Measurements from ENCODE around the gene SYNE2.
"Not testable (repeated sequence)": the region's sequence is repeated elsewhere in the genome, so short reads cannot be mapped to it uniquely, and the experiment has no call there.

Gene SYNE2

GRCh38 chr14:64012720-64013119 lies 159.9 kb downstream of the SYNE2 start:
- Histone ChIP-seq H4K20me1 (ENCODE audit: insufficient read depth) (no peaks in the 10 kb centered on the region), H2AFZ (ENCODE audit: low read depth) (no peak overlapping the region), H3K4me2 (no peak overlapping the region), H3K27ac (no peak overlapping the region), H3K36me3 (ENCODE audit: insufficient read depth) (no peaks in the 10 kb centered on the region), H3K79me2 (ENCODE audit: insufficient read depth, low read depth) (no peaks in the 10 kb centered on the region), H3K9ac (no peak overlapping the region), H3K27me3 (ENCODE audit: insufficient read depth, low read depth) (no peaks in the 10 kb centered on the region), H3K4me3 (IDR thresholded peaks at IDR 0.05; ENCODE audit: insufficient read depth, low read depth, low read length) (no peak overlapping the region), H3K4me1 (ENCODE audit: low read depth, poor library complexity, severe bottlenecking) (no peaks in the 10 kb centered on the region)
- no peak for TF ChIP-seq CTCF (conservative IDR thresholded peaks at IDR 0.05; ENCODE audit: low read depth, low read length)

GRCh38 chr14:64025479-64025878 lies 172.7 kb downstream of the SYNE2 start:
- no peaks in the 10 kb centered on the region for H3K4me1 ChIP-seq (ENCODE audit: low read depth, poor library complexity, severe bottlenecking)
- H3K27ac ChIP-seq = no peak overlapping the region
- H3K4me3 ChIP-seq (IDR thresholded peaks at IDR 0.05; ENCODE audit: insufficient read depth, low read depth, low read length) = no peak overlapping the region
- no peaks in the 10 kb centered on the region for H3K36me3 ChIP-seq (ENCODE audit: insufficient read depth)
- no peak overlapping the region for H3K4me2 ChIP-seq
- no peak overlapping the region for H3K9ac ChIP-seq
- no peaks in the 10 kb centered on the region for H3K27me3 ChIP-seq (ENCODE audit: insufficient read depth, low read depth)
- no peaks in the 10 kb centered on the region for H3K79me2 ChIP-seq (ENCODE audit: insufficient read depth, low read depth)
- H2AFZ ChIP-seq (ENCODE audit: low read depth) = no peak overlapping the region
- no peaks in the 10 kb centered on the region for H4K20me1 ChIP-seq (ENCODE audit: insufficient read depth)
- no peak for TF ChIP-seq CTCF (conservative IDR thresholded peaks at IDR 0.05; ENCODE audit: low read depth, low read length)

- H3K79me2 ChIP-seq (ENCODE audit: insufficient read depth, low read depth) = no peaks in the 10 kb centered on the region
- H3K36me3 ChIP-seq (ENCODE audit: insufficient read depth) = no peaks in the 10 kb centered on the region
- no peak overlapping the region for H3K27ac ChIP-seq
- H3K9ac ChIP-seq = no peak overlapping the region
- TF ChIP-seq CTCF (conservative IDR thresholded peaks at IDR 0.05; ENCODE audit: low read depth, low read length) = no peak
- H3K4me2 ChIP-seq = no peak overlapping the region
- no peaks in the 10 kb centered on the region for H3K27me3 ChIP-seq (ENCODE audit: insufficient read depth, low read depth)
- H3K4me3 ChIP-seq (IDR thresholded peaks at IDR 0.05; ENCODE audit: insufficient read depth, low read depth, low read length) = no peak overlapping the region
- H4K20me1 ChIP-seq (ENCODE audit: insufficient read depth) = no peaks in the 10 kb centered on the region
- H3K4me1 ChIP-seq (ENCODE audit: low read depth, poor library complexity, severe bottlenecking) = no peaks in the 10 kb centered on the region
- H2AFZ ChIP-seq (ENCODE audit: low read depth) = no peak overlapping the region
These were observed 173.8 kb downstream of the SYNE2 start for GRCh38 chr14:64026600-64026999.

- Histone ChIP-seq H3K79me2 (ENCODE audit: insufficient read depth, low read depth) (no peaks in the 10 kb centered on the region), H3K9ac (no peak overlapping the region), H3K4me3 (IDR thresholded peaks at IDR 0.05; ENCODE audit: insufficient read depth, low read depth, low read length) (no peak overlapping the region), H2AFZ (ENCODE audit: low read depth) (no peak overlapping the region), H4K20me1 (ENCODE audit: insufficient read depth) (no peaks in the 10 kb centered on the region), H3K4me1 (ENCODE audit: low read depth, poor library complexity, severe bottlenecking) (no peaks in the 10 kb centered on the region), H3K4me2 (no peak overlapping the region), H3K27ac (no peak overlapping the region), H3K27me3 (ENCODE audit: insufficient read depth, low read depth) (no peaks in the 10 kb centered on the region), H3K36me3 (ENCODE audit: insufficient read depth) (no peaks in the 10 kb centered on the region)
- TF ChIP-seq CTCF (conservative IDR thresholded peaks at IDR 0.05; ENCODE audit: low read depth, low read length) = no peak
These were observed 182.3 kb downstream of the SYNE2 start for GRCh38 chr14:64035143-64035542.

GRCh38 chr14:64037869-64038745 lies 185.3 kb downstream of the SYNE2 start:
- not testable (repeated sequence) for H3K4me3 ChIP-seq (IDR thresholded peaks at IDR 0.05; ENCODE audit: insufficient read depth, low read depth, low read length); H3K4me1 ChIP-seq (ENCODE audit: low read depth, poor library complexity, severe bottlenecking); H3K4me2 ChIP-seq; H3K79me2 ChIP-seq (ENCODE audit: insufficient read depth, low read depth); H3K27ac ChIP-seq; H3K9ac ChIP-seq; H4K20me1 ChIP-seq (ENCODE audit: insufficient read depth); H2AFZ ChIP-seq (ENCODE audit: low read depth); H3K36me3 ChIP-seq (ENCODE audit: insufficient read depth); H3K27me3 ChIP-seq (ENCODE audit: insufficient read depth, low read depth)

Data from KMS-11 (cell line).